Caco-2 (cell line): Measurements from ENCODE around the gene ADGRL1. TPM values are rescaled to one million over a fixed set of nuclear protein-coding genes. Genes with fewer than 3 reads are reported as not detected.

Source experiments
- BruUV-seq: library from RNA; stranded (reverse); fragments of 400-500 nt; replicated peaks from 2 replicates; lab custom pipeline; 2021; lab: Mats Ljungman, UMichigan
- CTCF ChIA-PET: fragments of 300-600 bp; sonication (Branson Sonifier 250); formaldehyde crosslinking; loops from one replicate; lab custom pipeline; 2022; ENCODE audit warnings: antibody characterized with exemption; lab: Charles Lee
- POLR2A ChIA-PET: fragments of 300-600 bp; sonication (Branson Sonifier 250); formaldehyde crosslinking; loops from one replicate; lab custom pipeline; 2022; ENCODE audit warnings: antibody characterized with exemption; lab: Charles Lee
- DNase-seq, 2 experiments: peaks; one replicate each; pipeline versions ENCODE4 v3.0.0 to v3.0.0-alpha.2; 2020 to 2022
- H3K27me3 ChIP-seq: replicated peaks from 2 replicates; pipeline ENCODE4 v1.6.0; 2011; ENCODE audit warnings: low read length; ENCODE audit not compliant: control insufficient read depth, insufficient read depth
- H3K36me3 ChIP-seq: 2 replicates; pipeline ENCODE4 v1.5.1; 2011; ENCODE audit warnings: low read length; ENCODE audit not compliant: control insufficient read depth, insufficient read depth
- H3K4me1 ChIP-seq: fragments of 250-450 bp; sonication (Bioruptor Pico); 2 replicates; pipeline ENCODE4 v1.5.1; 2020; ENCODE audit warnings: mild to moderate bottlenecking
- H3K4me3 ChIP-seq: 2 replicates; pipeline ENCODE4 v1.5.1; 2011; ENCODE audit warnings: low read depth, mild to moderate bottlenecking, control low read depth, low read length
- H3K9me3 ChIP-seq: fragments of 250-450 bp; sonication (Bioruptor Pico); 2 replicates; pipeline ENCODE4 v1.5.1; 2020; ENCODE audit warnings: mild to moderate bottlenecking, moderate library complexity
- H3K27ac Mint-ChIP-seq: one replicate; pipeline ENCODE4 v1.8.0; 2022; ENCODE audit warnings: mixed read lengths; ENCODE audit not compliant: unreplicated experiment
- H3K27me3 Mint-ChIP-seq: one replicate; pipeline ENCODE4 v1.8.0; 2022; ENCODE audit warnings: mixed read lengths; ENCODE audit not compliant: insufficient read depth, unreplicated experiment
- H3K36me3 Mint-ChIP-seq: one replicate; pipeline ENCODE4 v1.8.0; 2022; ENCODE audit warnings: mild to moderate bottlenecking, mixed read lengths; ENCODE audit not compliant: insufficient read depth, unreplicated experiment
- H3K4me1 Mint-ChIP-seq: one replicate; pipeline ENCODE4 v1.8.0; 2022; ENCODE audit warnings: low read depth, mixed read lengths; ENCODE audit not compliant: unreplicated experiment
- H3K4me3 Mint-ChIP-seq: one replicate; pipeline ENCODE4 v1.8.0; 2022; ENCODE audit warnings: mild to moderate bottlenecking, moderate library complexity, mixed read lengths; ENCODE audit not compliant: unreplicated experiment
- H3K9me3 Mint-ChIP-seq: one replicate; pipeline ENCODE4 v1.8.0; 2022; ENCODE audit warnings: mixed read lengths; ENCODE audit not compliant: unreplicated experiment
- CTCF ChIP-seq, 2 experiments: fragments of 200-600 bp in 1 of 2; IDR thresholded peaks; 1 replicate in 1 of 2; 2 replicates in 1 of 2; pipeline versions ENCODE4 v1.5.1 to v1.8.0; 2011 to 2022; ENCODE audit warnings: antibody characterized with exemption in 1 of 2, control low read depth in 1 of 2, inconsistent platforms in 1 of 2, low read depth in 1 of 2, low read length in 1 of 2, mild to moderate bottlenecking in 1 of 2, moderate library complexity in 1 of 2; ENCODE audit not compliant: insufficient read depth in 1 of 2, severe bottlenecking in 1 of 2, unreplicated experiment in 1 of 2
- intact Hi-C: fragments of 100-400 bp; cut with micrococcal nuclease; formaldehyde crosslinking; loops from one replicate; pipeline ENCODE4 v1.10.0; 2022; ENCODE audit not compliant: unreplicated experiment
- total RNA-seq: library from RNA; stranded (reverse); gene quantifications from 2 replicates; pipeline ENCODE4 v1.2.3, GENCODE V29; 2022

Gene ADGRL1
- total RNA-seq, 1 experiment from 2014 or later, result 17.6 TPM

GRCh38 chr19:14168993-14169392 lies 37.0 kb downstream of the ADGRL1 start:
- intact Hi-C loops, result no loop called here
- H3K4me3 ChIP-seq, result no peak overlapping the region
- DNase-seq, result no peak
- H3K27me3 ChIP-seq, result no peaks in the 10 kb centered on the region
- no peaks in the 10 kb centered on the region for H3K4me1 ChIP-seq
- H3K9me3 Mint-ChIP-seq, result no peaks in the 10 kb centered on the region
- H3K4me3 Mint-ChIP-seq, result no peak overlapping the region
- ChIA-PET POLR2A (no interaction called here), CTCF (no interaction called here)
- no peaks in the 10 kb centered on the region for H3K36me3 ChIP-seq
- H3K27ac Mint-ChIP-seq, result no peak overlapping the region
- H3K4me1 Mint-ChIP-seq, result no peaks in the 10 kb centered on the region
- no peaks in the 10 kb centered on the region for H3K27me3 Mint-ChIP-seq
- no peaks in the 10 kb centered on the region for H3K36me3 Mint-ChIP-seq
- no peaks in the 10 kb centered on the region for H3K9me3 ChIP-seq
- TF ChIP-seq CTCF (IDR thresholded peaks at IDR 0.05; ENCODE audit: insufficient read depth in 1 of 2, low read depth in 1 of 2, low read length in 1 of 2, severe bottlenecking in 1 of 2, unreplicated experiment in 1 of 2), result no peak
- BruUV-seq, result no TSS peak

GRCh38 chr19:14168259-14168972 lies 37.6 kb downstream of the ADGRL1 start:
- no peak for DNase-seq
- no peak for TF ChIP-seq CTCF (IDR thresholded peaks at IDR 0.05; ENCODE audit: insufficient read depth in 1 of 2, low read depth in 1 of 2, low read length in 1 of 2, severe bottlenecking in 1 of 2, unreplicated experiment in 1 of 2)
- no peak overlapping the region for H3K4me3 Mint-ChIP-seq
- Histone ChIP-seq H3K4me1 (no peaks in the 10 kb centered on the region), H3K36me3 (no peaks in the 10 kb centered on the region), H3K9me3 (no peaks in the 10 kb centered on the region), H3K27me3 (no peaks in the 10 kb centered on the region), H3K4me3 (no peak overlapping the region)
- CTCF ChIA-PET, result no interaction called here
- intact Hi-C loops, result no loop called here
- no peaks in the 10 kb centered on the region for H3K4me1 Mint-ChIP-seq
- H3K27ac Mint-ChIP-seq, result no peak overlapping the region
- no peaks in the 10 kb centered on the region for H3K27me3 Mint-ChIP-seq
- H3K9me3 Mint-ChIP-seq, result no peaks in the 10 kb centered on the region
- no peaks in the 10 kb centered on the region for H3K36me3 Mint-ChIP-seq
- POLR2A ChIA-PET, result no interaction called here
- no TSS peak for BruUV-seq

- POLR2A ChIA-PET, result interaction anchor here (0.8 kb wide), 1 partner anchor 31 kb away, joined by 3 read pairs; the partner anchor contains the start of gene ASF1B
- no peaks in the 10 kb centered on the region for H3K36me3 ChIP-seq
- CTCF ChIA-PET, result no interaction called here
- Mint-ChIP-seq H3K4me3 (no peak overlapping the region), H3K27me3 (no peaks in the 10 kb centered on the region), H3K27ac (no peak overlapping the region), H3K36me3 (no peaks in the 10 kb centered on the region), H3K9me3 (no peaks in the 10 kb centered on the region), H3K4me1 (no peaks in the 10 kb centered on the region)
- H3K4me1 ChIP-seq, result no peaks in the 10 kb centered on the region
- no peaks in the 10 kb centered on the region for H3K27me3 ChIP-seq
- intact Hi-C loops, result no loop called here
- no peak for TF ChIP-seq CTCF (IDR thresholded peaks at IDR 0.05; ENCODE audit: insufficient read depth in 1 of 2, low read depth in 1 of 2, low read length in 1 of 2, severe bottlenecking in 1 of 2, unreplicated experiment in 1 of 2)
- no peaks in the 10 kb centered on the region for H3K9me3 ChIP-seq
- no peak overlapping the region for H3K4me3 ChIP-seq
- DNase-seq, result no peak
- no TSS peak for BruUV-seq
These were observed 38.3 kb downstream of the ADGRL1 start for GRCh38 chr19:14167576-14168138.
